CD4-positive, CD25-positive, alpha-beta regulatory T cell (primary cell): ENCODE data around the gene MACROD2. TPM values are rescaled to one million over a fixed set of nuclear protein-coding genes. Genes with fewer than 3 reads are reported as not detected.

Experiments used
- ATAC-seq, 2 donors: fragments of 150-1000 bp; cut with Tn5 transposase; one replicate each; pipeline ENCODE4 v1.10.0; 2021; ENCODE audit warnings: low read depth in 2 of 2, moderate number of reproducible peaks in 2 of 2, moderate library complexity in 1 of 2
- DNase-seq, 3 donors: peaks; one replicate each; pipeline versions ENCODE4 v3.0.0 to v3.0.0-alpha.2; 2012 to 2022; ENCODE audit warnings: mixed read lengths in 1 of 3
- H3K27ac ChIP-seq: one replicate; pipeline ENCODE4 v1.7.0; 2013; ENCODE audit warnings: mild to moderate bottlenecking, low read length; ENCODE audit not compliant: insufficient read depth, poor library complexity, severe bottlenecking
- H3K27me3 ChIP-seq: one replicate; pipeline ENCODE4 v1.7.0; 2013; ENCODE audit warnings: low read length; ENCODE audit not compliant: control insufficient read depth, insufficient read depth
- H3K36me3 ChIP-seq: one replicate; pipeline ENCODE4 v1.7.0; 2013; ENCODE audit warnings: mild to moderate bottlenecking, low read length, moderate library complexity; ENCODE audit not compliant: control insufficient read depth, insufficient read depth
- H3K4me1 ChIP-seq: 2 replicates; pipeline ENCODE4 v1.7.0; 2013; ENCODE audit warnings: mild to moderate bottlenecking, low read length; ENCODE audit not compliant: insufficient read depth, control insufficient read depth, poor library complexity, severe bottlenecking
- H3K4me3 ChIP-seq: one replicate; pipeline ENCODE4 v1.7.0; 2013; ENCODE audit warnings: low read depth, mild to moderate bottlenecking, low read length, moderate library complexity
- H3K9me3 ChIP-seq, 2 experiments: 1 replicate in 1 of 2; 2 replicates in 1 of 2; pipeline ENCODE4 v1.7.0; 2013; ENCODE audit warnings: low read length in 2 of 2, mild to moderate bottlenecking in 1 of 2, moderate library complexity in 1 of 2; ENCODE audit not compliant: control insufficient read depth in 2 of 2
- H3K27ac Mint-ChIP-seq, 3 donors: one replicate each; pipeline ENCODE4 v1.8.0; 2020 to 2022; ENCODE audit warnings: mild to moderate bottlenecking in 3 of 3, mixed read lengths in 3 of 3, moderate library complexity in 2 of 3
- H3K27me3 Mint-ChIP-seq: one replicate; pipeline ENCODE4 v1.8.0; 2022; ENCODE audit warnings: mild to moderate bottlenecking, mixed read lengths
- H3K36me3 Mint-ChIP-seq: one replicate; pipeline ENCODE4 v1.8.0; 2020; ENCODE audit warnings: mixed read lengths
- H3K4me1 Mint-ChIP-seq, 4 donors: one replicate each; pipeline ENCODE4 v1.8.0; 2020 to 2022; ENCODE audit warnings: mixed read lengths in 4 of 4, mild to moderate bottlenecking in 1 of 4
- H3K4me3 Mint-ChIP-seq, 4 donors: one replicate each; pipeline ENCODE4 v1.8.0; 2020 to 2022; ENCODE audit warnings: mild to moderate bottlenecking in 4 of 4, mixed read lengths in 4 of 4, moderate library complexity in 3 of 4
- H3K9me3 Mint-ChIP-seq, 7 donors: one replicate each; pipeline ENCODE4 v1.8.0; 2020 to 2022; ENCODE audit warnings: mixed read lengths in 7 of 7, mild to moderate bottlenecking in 3 of 7, moderate library complexity in 2 of 7
- polyA plus RNA-seq, 4 donors: library from polyadenylated mRNA; unstranded; fragments of 300-500 nt; fragmentation: Illumina TruSeq; gene quantifications; one replicate each; pipeline ENCODE4 v1.2.3, GENCODE V29; 2021
- total RNA-seq: library from RNA; stranded (reverse); gene quantifications from one replicate; pipeline ENCODE4 v1.2.3, GENCODE V29; 2022

The MACROD2 gene
- total and polyA plus RNA-seq, 5 donors from 2014 or later = 1.4 TPM; not detected in 4

DNA sequence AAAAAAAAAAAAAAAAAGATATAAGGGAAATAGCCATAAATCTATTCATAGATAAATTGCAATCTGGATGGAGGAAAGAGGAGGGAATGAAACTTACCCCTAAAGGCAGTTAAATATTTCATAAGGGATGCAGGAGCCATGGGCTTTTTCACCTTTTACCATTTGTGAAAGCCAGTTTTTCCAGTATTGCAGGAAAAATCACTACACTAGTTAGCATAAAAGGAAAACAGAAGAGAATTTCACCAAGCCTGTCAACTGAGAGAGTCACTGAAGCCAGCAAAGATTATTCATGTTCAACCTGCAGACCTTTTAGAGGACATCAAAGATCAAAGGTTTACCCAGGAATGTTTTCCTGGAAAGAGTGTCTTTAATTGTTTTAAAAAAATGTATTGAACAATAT is 1608.2 kb downstream of the MACROD2 start:
- peaks cover 0 to 9% (median 4%) of the 10 kb centered on the region in 7 donors for H3K9me3 Mint-ChIP-seq
- H3K4me3 Mint-ChIP-seq = no peak overlapping the region

DNA sequence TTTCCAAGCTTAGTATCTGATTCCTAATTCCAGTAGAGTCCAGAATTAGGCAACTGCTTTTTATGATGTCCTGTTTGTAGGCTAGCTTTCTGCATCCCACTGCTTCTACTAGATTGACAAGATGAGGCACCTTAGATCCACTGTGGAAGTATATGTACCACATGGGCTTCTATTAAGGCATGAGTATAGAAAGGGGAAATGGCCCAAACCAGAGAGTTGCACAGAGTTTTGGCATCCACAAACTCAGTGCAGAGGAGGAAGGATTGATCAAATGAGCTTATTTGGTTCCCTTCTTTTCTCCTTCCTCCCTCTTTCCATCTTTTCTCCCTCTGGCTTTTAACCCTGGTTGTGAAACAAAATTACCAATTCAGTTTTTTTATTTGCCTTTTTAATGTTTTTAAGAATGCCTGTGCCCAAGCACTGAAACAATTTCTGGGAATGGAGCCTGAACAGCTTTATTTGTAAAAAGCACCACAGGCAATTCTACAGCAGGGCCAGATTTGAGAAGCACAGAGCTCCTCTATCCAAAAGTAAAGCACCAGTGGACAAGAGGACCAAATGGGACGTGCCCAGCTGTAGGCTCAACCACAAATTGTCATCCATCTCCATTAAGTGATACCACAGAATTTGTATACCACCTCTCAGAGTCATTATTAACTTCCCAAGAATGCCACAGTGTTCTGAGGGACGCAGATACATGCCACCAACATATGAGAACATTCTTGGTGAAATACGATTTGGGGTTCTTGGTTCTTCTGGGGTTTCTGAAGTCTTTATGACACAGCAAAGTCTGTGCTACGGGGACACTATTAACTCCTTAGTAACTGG is 1608.9 kb downstream of the MACROD2 start:
- Histone ChIP-seq H3K27me3 (no peaks in the 10 kb centered on the region), H3K9me3 (no peaks in the 10 kb centered on the region), H3K27ac (no peak overlapping the region), H3K4me3 (no peak overlapping the region), H3K36me3 (no peaks in the 10 kb centered on the region), H3K4me1 (no peaks in the 10 kb centered on the region)
- Mint-ChIP-seq H3K4me1 (no peaks in the 10 kb centered on the region), H3K9me3 (peaks cover 0 to 10% (median 4%) of the 10 kb centered on the region in 7 donors), H3K4me3 (no peak overlapping the region), H3K27ac (no peak overlapping the region), H3K36me3 (no peaks in the 10 kb centered on the region), H3K27me3 (no peaks in the 10 kb centered on the region)
- DNase-seq (no peak), ATAC-seq (no peak)

More for the DNA sequence above, 1608.2 kb downstream of the MACROD2 start:
- H3K4me1 ChIP-seq = no peaks in the 10 kb centered on the region
- no peaks in the 10 kb centered on the region for H3K36me3 ChIP-seq
- ATAC-seq = no peak
- DNase-seq = no peak
- no peaks in the 10 kb centered on the region for H3K9me3 ChIP-seq
- no peak overlapping the region for H3K4me3 ChIP-seq
- H3K27ac ChIP-seq = no peak overlapping the region
- no peaks in the 10 kb centered on the region for H3K27me3 ChIP-seq
- no peaks in the 10 kb centered on the region for H3K27me3 Mint-ChIP-seq
- H3K27ac Mint-ChIP-seq = peak overlapping the region in 1 of 3 donors; percentile 63
- H3K4me1 Mint-ChIP-seq = no peaks in the 10 kb centered on the region
- H3K36me3 Mint-ChIP-seq = no peaks in the 10 kb centered on the region

- Histone ChIP-seq H3K4me3 (no peak overlapping the region), H3K9me3 (no peaks in the 10 kb centered on the region), H3K27ac (no peak overlapping the region), H3K4me1 (no peaks in the 10 kb centered on the region), H3K27me3 (no peaks in the 10 kb centered on the region), H3K36me3 (no peaks in the 10 kb centered on the region)
- no peak for ATAC-seq
- Mint-ChIP-seq H3K36me3 (no peaks in the 10 kb centered on the region), H3K27me3 (no peaks in the 10 kb centered on the region), H3K4me1 (no peaks in the 10 kb centered on the region), H3K9me3 (peaks cover 2 to 17% (median 7%) of the 10 kb centered on the region in 7 donors), H3K4me3 (no peak overlapping the region), H3K27ac (no peak overlapping the region)
- DNase-seq = no peak
Measured at GRCh38 chr20:15609921-15610320, 1614.6 kb downstream of the MACROD2 start.

GRCh38 chr20:15610787-15611186 is 1615.5 kb downstream of the MACROD2 start:
- H3K9me3 Mint-ChIP-seq = peaks cover 2 to 25% (median 6%) of the 10 kb centered on the region in 7 donors
- Histone ChIP-seq H3K4me3 (no peak overlapping the region), H3K4me1 (no peaks in the 10 kb centered on the region), H3K36me3 (no peaks in the 10 kb centered on the region), H3K27me3 (no peaks in the 10 kb centered on the region), H3K27ac (no peak overlapping the region), H3K9me3 (no peaks in the 10 kb centered on the region)
- no peaks in the 10 kb centered on the region for H3K27me3 Mint-ChIP-seq
- no peaks in the 10 kb centered on the region for H3K4me1 Mint-ChIP-seq
- ATAC-seq = no peak
- no peak overlapping the region for H3K27ac Mint-ChIP-seq
- H3K36me3 Mint-ChIP-seq = no peaks in the 10 kb centered on the region
- DNase-seq = no peak
- no peak overlapping the region for H3K4me3 Mint-ChIP-seq

- H3K27ac ChIP-seq = no peak overlapping the region
- no peaks in the 10 kb centered on the region for H3K9me3 ChIP-seq
- peaks cover 0 to 25% (median 6%) of the 10 kb centered on the region in 7 donors for H3K9me3 Mint-ChIP-seq
- H3K36me3 ChIP-seq = no peaks in the 10 kb centered on the region
- H3K4me1 ChIP-seq = no peaks in the 10 kb centered on the region
- H3K36me3 Mint-ChIP-seq = no peaks in the 10 kb centered on the region
- no peaks in the 10 kb centered on the region for H3K27me3 ChIP-seq
- no peaks in the 10 kb centered on the region for H3K27me3 Mint-ChIP-seq
- no peak overlapping the region for H3K4me3 Mint-ChIP-seq
- no peak for ATAC-seq
- no peaks in the 10 kb centered on the region for H3K4me1 Mint-ChIP-seq
- no peak for DNase-seq
- H3K27ac Mint-ChIP-seq = no peak overlapping the region
- no peak overlapping the region for H3K4me3 ChIP-seq
Measured at GRCh38 chr20:15611541-15611940, 1616.2 kb downstream of the MACROD2 start.

DNA sequence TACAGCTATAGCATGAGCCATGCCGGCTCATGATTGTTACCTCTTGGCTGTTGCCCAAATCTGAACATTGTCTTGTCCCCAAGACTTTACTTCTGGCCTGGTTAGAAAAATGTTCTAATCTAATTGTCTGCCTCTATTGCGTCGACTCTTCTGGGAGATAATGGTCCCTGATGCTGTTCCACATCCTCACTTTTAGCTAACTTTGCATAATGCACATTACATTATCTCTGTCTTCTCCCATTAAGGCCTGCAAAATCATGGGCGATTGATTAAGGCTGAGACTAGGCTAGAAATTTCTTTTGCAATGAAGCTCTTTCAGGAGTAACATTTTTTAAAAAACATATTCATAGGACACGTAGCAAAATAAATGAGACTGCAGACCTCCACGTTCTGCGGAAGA is 1616.9 kb downstream of the MACROD2 start:
- peaks cover 2 to 29% (median 6%) of the 10 kb centered on the region in 7 donors for H3K9me3 Mint-ChIP-seq
- no peak overlapping the region for H3K27ac ChIP-seq
- no peaks in the 10 kb centered on the region for H3K4me1 Mint-ChIP-seq
- H3K4me3 Mint-ChIP-seq = no peak overlapping the region
- H3K36me3 ChIP-seq = no peaks in the 10 kb centered on the region
- no peaks in the 10 kb centered on the region for H3K27me3 ChIP-seq
- H3K9me3 ChIP-seq = no peaks in the 10 kb centered on the region
- no peaks in the 10 kb centered on the region for H3K4me1 ChIP-seq
- H3K27me3 Mint-ChIP-seq = no peaks in the 10 kb centered on the region
- no peak overlapping the region for H3K27ac Mint-ChIP-seq
- DNase-seq (no peak), ATAC-seq (no peak)
- H3K4me3 ChIP-seq = no peak overlapping the region
- H3K36me3 Mint-ChIP-seq = no peaks in the 10 kb centered on the region

GRCh38 chr20:15612769-15613168 is 1617.5 kb downstream of the MACROD2 start:
- H3K4me3 ChIP-seq = no peak overlapping the region
- H3K36me3 ChIP-seq = no peaks in the 10 kb centered on the region
- no peaks in the 10 kb centered on the region for H3K9me3 ChIP-seq
- H3K4me1 ChIP-seq = no peaks in the 10 kb centered on the region
- H3K27me3 Mint-ChIP-seq = no peaks in the 10 kb centered on the region
- no peaks in the 10 kb centered on the region for H3K4me1 Mint-ChIP-seq
- H3K4me3 Mint-ChIP-seq = no peak overlapping the region
- peaks cover 5 to 35% (median 6%) of the 10 kb centered on the region in 7 donors for H3K9me3 Mint-ChIP-seq
- no peaks in the 10 kb centered on the region for H3K36me3 Mint-ChIP-seq
- ATAC-seq = no peak
- DNase-seq = no peak
- H3K27ac Mint-ChIP-seq = no peak overlapping the region
- no peak overlapping the region for H3K27ac ChIP-seq
- H3K27me3 ChIP-seq = no peaks in the 10 kb centered on the region

GRCh38 chr20:15613530-15613929 is 1618.2 kb downstream of the MACROD2 start:
- Mint-ChIP-seq H3K4me3 (no peak overlapping the region), H3K4me1 (no peaks in the 10 kb centered on the region), H3K9me3 (peaks cover 4 to 36% (median 6%) of the 10 kb centered on the region in 7 donors), H3K27me3 (no peaks in the 10 kb centered on the region), H3K27ac (no peak overlapping the region), H3K36me3 (no peaks in the 10 kb centered on the region)
- H3K4me1 ChIP-seq = no peaks in the 10 kb centered on the region
- H3K36me3 ChIP-seq = no peaks in the 10 kb centered on the region
- no peak overlapping the region for H3K27ac ChIP-seq
- H3K27me3 ChIP-seq = no peaks in the 10 kb centered on the region
- no peaks in the 10 kb centered on the region for H3K9me3 ChIP-seq
- DNase-seq (no peak), ATAC-seq (no peak)
- no peak overlapping the region for H3K4me3 ChIP-seq
